ENCODE data around the gene PARVA. TPM values are rescaled to one million over a fixed set of nuclear protein-coding genes. Genes with fewer than 3 reads are reported as not detected.
A peak's percentile ranks its signal among the peaks of the same experiment; 100 is the strongest.
"Not testable (repeated sequence)": the region's sequence is repeated elsewhere in the genome, so short reads cannot be mapped to it uniquely, and the experiment has no call there.

PARVA gene
- total and polyA plus RNA-seq, 7 donors, result 15.7 to 195 (median 110) TPM

GRCh38 chr11:12517306-12517705 is 139.9 kb downstream of the PARVA start:
- H3K36me3 ChIP-seq, result peaks cover 3 to 98% (median 34%) of the 10 kb centered on the region in 4 donors
- WGBS, 2 donors, result 87 to 90% methylated on average over 4 of the region's 4 CpGs
- H3K4me1 ChIP-seq, result peaks cover 0 to 19% (median 14%) of the 10 kb centered on the region in 4 donors
- H3K27ac ChIP-seq, result peak overlapping the region in 2 of 4 donors; percentile 46 to 50
- DNase-seq, result peak; percentile 55
- no peaks in the 10 kb centered on the region for H3K9me3 ChIP-seq
- H3K27me3 ChIP-seq, result no peaks in the 10 kb centered on the region
- H3K4me3 ChIP-seq, result no peak overlapping the region
- no peak for TF ChIP-seq EP300 (IDR thresholded peaks at IDR 0.05)
- TF ChIP-seq, protein P1, sequence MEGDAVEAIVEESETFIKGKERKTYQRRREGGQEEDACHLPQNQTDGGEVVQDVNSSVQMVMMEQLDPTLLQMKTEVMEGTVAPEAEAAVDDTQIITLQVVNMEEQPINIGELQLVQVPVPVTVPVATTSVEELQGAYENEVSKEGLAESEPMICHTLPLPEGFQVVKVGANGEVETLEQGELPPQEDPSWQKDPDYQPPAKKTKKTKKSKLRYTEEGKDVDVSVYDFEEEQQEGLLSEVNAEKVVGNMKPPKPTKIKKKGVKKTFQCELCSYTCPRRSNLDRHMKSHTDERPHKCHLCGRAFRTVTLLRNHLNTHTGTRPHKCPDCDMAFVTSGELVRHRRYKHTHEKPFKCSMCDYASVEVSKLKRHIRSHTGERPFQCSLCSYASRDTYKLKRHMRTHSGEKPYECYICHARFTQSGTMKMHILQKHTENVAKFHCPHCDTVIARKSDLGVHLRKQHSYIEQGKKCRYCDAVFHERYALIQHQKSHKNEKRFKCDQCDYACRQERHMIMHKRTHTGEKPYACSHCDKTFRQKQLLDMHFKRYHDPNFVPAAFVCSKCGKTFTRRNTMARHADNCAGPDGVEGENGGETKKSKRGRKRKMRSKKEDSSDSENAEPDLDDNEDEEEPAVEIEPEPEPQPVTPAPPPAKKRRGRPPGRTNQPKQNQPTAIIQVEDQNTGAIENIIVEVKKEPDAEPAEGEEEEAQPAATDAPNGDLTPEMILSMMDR (IDR thresholded peaks at IDR 0.05), result no peak
- no peak for TF ChIP-seq POLR2AphosphoS5 (IDR thresholded peaks at IDR 0.05)
- intact Hi-C loops (cut with DNase I), result no loop called here

GRCh38 chr11:12517741-12518140 is 140.4 kb downstream of the PARVA start:
- Histone ChIP-seq H3K36me3 (peaks cover 3 to 95% (median 32%) of the 10 kb centered on the region in 4 donors), H3K27me3 (no peaks in the 10 kb centered on the region), H3K4me3 (no peak overlapping the region), H3K9me3 (no peaks in the 10 kb centered on the region), H3K4me1 (peaks cover 0 to 19% (median 14%) of the 10 kb centered on the region in 4 donors), H3K27ac (peak overlapping the region in 3 of 4 donors; percentile 30 to 50 (median 46))
- 88% methylated on average over 4 of the region's 4 CpGs for WGBS, 2 donors
- DNase-seq, result peak; percentile 62
- intact Hi-C loops (cut with DNase I), result no loop called here
- TF ChIP-seq, protein P1 (IDR thresholded peaks at IDR 0.05), result no peak
- TF ChIP-seq POLR2A (IDR thresholded peaks at IDR 0.05) (no peak), POLR2AphosphoS5 (IDR thresholded peaks at IDR 0.05) (no peak), EP300 (IDR thresholded peaks at IDR 0.05) (no peak)

DNA sequence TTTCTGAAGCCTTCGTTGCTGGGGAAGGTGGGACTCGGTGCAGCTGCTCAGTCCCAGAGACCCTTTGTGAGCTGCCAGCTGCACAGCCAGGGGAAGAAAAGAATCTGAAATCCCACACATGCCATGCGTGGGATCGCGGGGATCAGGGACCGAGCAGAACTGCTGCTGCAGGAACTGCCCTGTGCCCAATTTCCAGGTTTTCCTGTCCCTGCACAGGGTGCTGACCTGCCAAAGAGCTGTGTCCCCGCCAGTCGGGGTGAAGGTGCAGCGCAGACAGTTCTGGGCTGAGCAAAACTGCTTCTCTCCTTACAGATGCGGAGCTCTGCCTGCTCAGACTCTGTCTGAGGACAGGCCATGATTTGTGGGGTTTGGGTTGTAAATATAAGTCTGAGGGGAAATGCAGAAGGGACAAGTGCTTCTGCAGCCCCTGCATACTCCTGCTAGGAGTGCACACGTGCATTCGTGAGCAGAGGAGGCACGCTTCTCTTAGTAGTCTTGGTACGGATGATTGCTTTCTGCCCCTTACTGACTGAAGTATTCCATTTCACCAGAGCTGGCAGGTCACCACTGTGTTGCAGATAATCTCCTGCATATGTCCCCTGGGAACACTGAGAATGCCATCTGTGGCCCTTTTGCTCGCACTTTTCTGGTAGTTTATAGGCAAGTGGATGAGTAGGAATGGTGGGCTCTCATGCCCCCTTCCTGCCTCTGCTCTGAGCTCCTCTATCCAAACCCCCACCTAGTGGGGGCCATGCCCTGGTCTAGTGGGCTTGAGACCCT is 141.4 kb downstream of the PARVA start:
- Histone ChIP-seq H3K27me3 (no peaks in the 10 kb centered on the region), H3K4me3 (no peak overlapping the region), H3K9me3 (no peaks in the 10 kb centered on the region), H3K27ac (peak overlapping the region in 2 of 4 donors; percentile 49 to 50), H3K36me3 (peaks cover 3 to 84% (median 29%) of the 10 kb centered on the region in 4 donors), H3K4me1 (peaks cover 0 to 28% (median 22%) of the 10 kb centered on the region in 4 donors)
- WGBS, 2 donors, result 93 to 96% methylated on average over 15 of the region's 15 CpGs
- DNase-seq, result peak; percentile 56
- no peak for TF ChIP-seq POLR2AphosphoS5 (IDR thresholded peaks at IDR 0.05)
- TF ChIP-seq POLR2A (IDR thresholded peaks at IDR 0.05), result no peak
- TF ChIP-seq, protein P1 (IDR thresholded peaks at IDR 0.05), result no peak
- TF ChIP-seq EP300 (IDR thresholded peaks at IDR 0.05), result no peak
- intact Hi-C loops (cut with DNase I), result no loop called here

DNA sequence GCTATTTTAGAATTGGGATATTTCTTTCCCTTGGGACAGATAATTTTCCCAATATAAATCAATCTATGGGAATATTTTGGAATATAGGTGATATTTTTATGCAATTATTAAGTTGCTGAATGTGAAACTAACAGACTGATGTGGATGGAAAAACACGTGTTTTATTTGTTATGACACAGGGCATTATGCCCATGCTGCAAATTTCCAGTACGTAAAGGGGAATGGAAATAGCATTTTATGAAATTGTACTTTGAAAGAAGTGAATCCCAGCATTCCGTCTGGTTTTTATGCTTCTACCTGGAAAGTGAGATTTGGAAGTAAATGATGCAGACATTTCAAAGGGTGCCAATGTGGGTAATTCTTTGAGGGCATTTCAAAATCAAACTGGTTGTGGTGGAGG is 142.7 kb downstream of the PARVA start:
- Histone ChIP-seq H3K36me3 (peaks cover 0 to 80% (median 27%) of the 10 kb centered on the region in 4 donors), H3K27me3 (no peaks in the 10 kb centered on the region), H3K9me3 (no peaks in the 10 kb centered on the region), H3K4me3 (no peak overlapping the region), H3K27ac (peak overlapping the region; percentile 5 to 49 (median 38)), H3K4me1 (peaks cover 0 to 38% (median 25%) of the 10 kb centered on the region in 4 donors)
- 88 to 91% methylated on average over 3 of the region's 3 CpGs for WGBS, 2 donors
- intact Hi-C loops (cut with DNase I), result no loop called here
- TF ChIP-seq, protein P1 (IDR thresholded peaks at IDR 0.05), result no peak
- TF ChIP-seq EP300 (IDR thresholded peaks at IDR 0.05) (no peak), POLR2AphosphoS5 (IDR thresholded peaks at IDR 0.05) (no peak), POLR2A (IDR thresholded peaks at IDR 0.05) (no peak)
- DNase-seq, result no peak

GRCh38 chr11:12520576-12520975 is 143.2 kb downstream of the PARVA start:
- Histone ChIP-seq H3K27ac (peak overlapping the region; percentile 5 to 49 (median 38)), H3K36me3 (peaks cover 0 to 80% (median 25%) of the 10 kb centered on the region in 4 donors), H3K4me1 (peaks cover 0 to 43% (median 28%) of the 10 kb centered on the region in 4 donors)
- H3K27me3 ChIP-seq; H3K9me3 ChIP-seq; intact Hi-C loops (cut with DNase I); H3K4me3 ChIP-seq: not testable (repeated sequence)
- 88 to 93% methylated on average over 6 of the region's 6 CpGs for WGBS, 2 donors
- peak; percentile 40 for DNase-seq

Data from sigmoid colon (tissue), 7 donors.